NCI-H524 (cell line): ENCODE results near the gene MVK.

Experiments
- DNase-seq, 2 experiments: peaks; one replicate each; lab custom pipeline; 2025; lab: John Stamatoyannopoulos, UW

The MVK gene

GRCh38 chr12:109631302-109631701, 57.7 kb downstream of the MVK start:
- DNase-seq: no peak

- DNase-seq: no peak
Observed at GRCh38 chr12:109631751-109632150, 58.2 kb downstream of the MVK start.

GRCh38 chr12:109632342-109632741, 58.7 kb downstream of the MVK start:
- no peak for DNase-seq

GRCh38 chr12:109635717-109636116, 62.1 kb downstream of the MVK start:
- DNase-seq: no peak

GRCh38 chr12:109637348-109637747, 63.8 kb downstream of the MVK start:
- peak; percentile 86 to 96 for DNase-seq

DNA sequence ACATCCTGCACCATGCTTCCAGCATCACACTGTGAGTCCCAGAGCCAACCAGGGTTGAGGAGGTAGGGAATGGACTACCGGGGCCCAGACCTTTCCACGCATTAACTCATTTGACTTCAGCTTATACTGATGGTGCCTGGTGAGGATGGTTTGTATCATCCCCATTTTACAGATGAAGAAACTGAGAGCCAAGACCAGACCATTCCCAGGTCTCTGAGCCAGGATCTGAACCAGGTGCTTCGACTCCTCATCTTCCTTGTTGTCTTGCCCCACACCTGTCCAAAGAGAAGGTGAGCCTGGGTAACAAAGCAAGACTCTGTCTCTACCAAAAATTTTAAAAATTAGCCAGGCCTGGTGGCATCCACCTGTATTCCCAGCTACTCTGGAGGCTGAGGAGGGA, 64.4 kb downstream of the MVK start:
- DNase-seq: no peak

- no peak for DNase-seq
Observed at GRCh38 chr12:109638735-109639134, 65.1 kb downstream of the MVK start.

DNA sequence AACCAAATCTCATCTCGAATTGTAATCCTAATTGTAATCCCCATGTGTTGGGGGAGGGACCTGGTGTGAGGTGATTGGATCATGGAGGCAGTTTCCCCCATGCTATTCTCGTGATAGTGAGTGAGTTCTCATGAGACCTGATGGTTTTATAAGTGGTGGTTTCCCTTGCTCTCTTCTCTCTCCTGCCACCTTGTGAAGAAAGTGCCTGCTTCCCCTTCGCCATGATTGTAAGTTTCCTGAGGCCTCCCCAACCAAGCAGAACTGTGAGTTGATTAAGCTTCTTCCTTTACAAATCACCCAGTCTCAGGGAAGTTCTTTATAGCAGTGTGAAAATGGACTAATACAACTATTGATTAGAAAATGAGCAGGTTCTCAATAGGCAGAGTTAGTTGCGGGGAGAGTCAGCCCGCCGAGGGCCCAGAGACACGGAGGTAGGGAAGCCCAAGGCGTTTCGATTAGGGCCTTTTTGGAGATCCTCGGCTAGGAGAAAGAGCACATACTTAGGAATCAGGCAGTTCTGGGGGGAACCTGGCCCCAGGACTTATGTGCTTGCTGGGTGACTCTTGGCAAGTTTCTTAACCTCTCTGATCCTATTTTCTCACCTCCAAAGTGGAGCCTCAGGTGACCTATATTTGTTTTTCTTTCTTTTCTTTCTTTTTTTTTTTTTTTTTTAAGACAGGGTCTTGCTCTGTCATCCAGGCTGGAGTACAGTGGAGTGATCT, 65.7 kb downstream of the MVK start:
- peak in 1 of 2 experiments; percentile 33 for DNase-seq

- no peak for DNase-seq
Observed at GRCh38 chr12:109640961-109641360, 67.4 kb downstream of the MVK start.

DNA sequence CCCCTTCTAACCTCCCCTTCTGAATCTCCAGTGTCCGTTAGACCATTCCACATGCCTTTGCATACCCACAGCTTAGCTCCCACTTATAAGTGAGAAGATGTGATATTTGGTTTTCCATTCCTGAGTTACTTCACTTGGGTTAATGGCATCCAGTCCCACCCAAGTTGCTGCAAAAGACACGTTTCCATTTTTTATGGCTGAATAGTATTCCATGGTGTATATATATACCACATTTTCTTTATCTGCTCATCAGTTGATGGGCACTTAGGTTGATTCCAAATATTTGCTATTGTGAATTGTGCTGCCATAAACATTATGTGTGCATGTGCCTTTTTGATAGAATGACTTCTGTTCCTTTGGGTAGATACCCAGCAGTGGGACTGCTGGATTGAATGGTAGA, 67.8 kb downstream of the MVK start:
- DNase-seq: no peak

GRCh38 chr12:109642506-109643132, 69.0 kb downstream of the MVK start:
- DNase-seq: no peak

- no peak for DNase-seq
Observed at GRCh38 chr12:109645194-109645593, 71.6 kb downstream of the MVK start.

- DNase-seq: no peak
Observed at GRCh38 chr12:109645708-109646107, 72.1 kb downstream of the MVK start.
